HepG2 (cell line): Measurements from ENCODE around the gene RBBP8NL. TPM values are rescaled to one million over a fixed set of nuclear protein-coding genes. Genes with fewer than 3 reads are reported as not detected.
A peak's percentile ranks its signal among the peaks of the same experiment; 100 is the strongest.

Experiments
- ATAD3A ChIP-seq: sonication (generic); formaldehyde crosslinking; IDR thresholded peaks from 2 replicates; pipeline ENCODE4 v1.4.0; 2020; ENCODE audit warnings: missing genetic modification reagents
- CREM ChIP-seq, 2 experiments: sonication (generic) in 1 of 2; formaldehyde crosslinking in 1 of 2; IDR thresholded peaks; 2 replicates each; pipeline versions ENCODE4 v1.4.0 to v1.6.1; 2016 to 2020; ENCODE audit warnings: antibody characterized with exemption in 1 of 2, mild to moderate bottlenecking in 1 of 2, missing genetic modification reagents in 1 of 2
- ESRRA ChIP-seq: sonication (generic); formaldehyde crosslinking; IDR thresholded peaks from 2 replicates; pipeline ENCODE4 v1.5.1; 2020; ENCODE audit warnings: mild to moderate bottlenecking, low read depth, missing genetic modification reagents
- GATAD2A ChIP-seq: IDR thresholded peaks from 2 replicates; pipeline ENCODE4 v1.6.1; 2016
- HNRNPLL ChIP-seq: fragments of 200-400 bp; formaldehyde crosslinking; IDR thresholded peaks from 2 replicates; pipeline ENCODE4 v1.6.1; 2017; ENCODE audit warnings: mild to moderate bottlenecking, low read depth, low read length; ENCODE audit not compliant: poor library complexity, severe bottlenecking
- KDM5B ChIP-seq: sonication (generic); formaldehyde crosslinking; IDR thresholded peaks from 2 replicates; pipeline ENCODE4 v1.4.0; 2020; ENCODE audit warnings: missing genetic modification reagents, mild to moderate bottlenecking, borderline replicate concordance
- KLF13 ChIP-seq: sonication (generic); formaldehyde crosslinking; IDR thresholded peaks from 2 replicates; pipeline ENCODE4 v1.4.0; 2020; ENCODE audit warnings: mild to moderate bottlenecking, missing genetic modification reagents
- MBD4 ChIP-seq: IDR thresholded peaks from 2 replicates; pipeline ENCODE4 v1.6.1; 2012; ENCODE audit warnings: low read length, inconsistent platforms, borderline replicate concordance
- MIER2 ChIP-seq: IDR thresholded peaks from 2 replicates; pipeline ENCODE4 v1.6.1; 2016; ENCODE audit warnings: missing biosample characterization, missing genetic modification reagents
- MTF2 ChIP-seq: sonication (generic); formaldehyde crosslinking; IDR thresholded peaks from 2 replicates; pipeline ENCODE4 v1.5.0; 2020; ENCODE audit warnings: missing genetic modification reagents, borderline replicate concordance
- MXI1 ChIP-seq: IDR thresholded peaks from 3 replicates; pipeline ENCODE4 v1.6.1; 2012; ENCODE audit warnings: low read depth, low read length, inconsistent platforms, borderline replicate concordance
- NFYB ChIP-seq: sonication (generic); formaldehyde crosslinking; IDR thresholded peaks from 2 replicates; pipeline ENCODE4 v1.4.0; 2020; ENCODE audit warnings: missing genetic modification reagents
- RBAK ChIP-seq: sonication (generic); formaldehyde crosslinking; IDR thresholded peaks from 2 replicates; pipeline ENCODE4 v1.5.1; 2020; ENCODE audit warnings: mild to moderate bottlenecking, missing genetic modification reagents
- SMARCC2 ChIP-seq: fragments of 450-650 bp; IDR thresholded peaks from 2 replicates; pipeline ENCODE4 v1.6.1; 2017; ENCODE audit warnings: antibody characterized with exemption, mild to moderate bottlenecking
- SMC3 ChIP-seq: IDR thresholded peaks from 2 replicates; pipeline ENCODE4 v1.6.1; 2011; ENCODE audit warnings: low read length, improper control_type of control experiment
- SMYD3 ChIP-seq: sonication (generic); formaldehyde crosslinking; IDR thresholded peaks from 2 replicates; pipeline ENCODE4 v1.8.1; 2023; ENCODE audit warnings: mild to moderate bottlenecking, missing genetic modification reagents
- ZBTB38 ChIP-seq: sonication (generic); formaldehyde crosslinking; IDR thresholded peaks from 2 replicates; pipeline ENCODE4 v1.5.1; 2020; ENCODE audit warnings: mild to moderate bottlenecking, missing genetic modification reagents
- ZNF235 ChIP-seq: sonication (generic); formaldehyde crosslinking; IDR thresholded peaks from 2 replicates; pipeline ENCODE4 v1.8.1; 2023; ENCODE audit warnings: mild to moderate bottlenecking, missing genetic modification reagents, borderline replicate concordance
- ZNF543 ChIP-seq: sonication (generic); formaldehyde crosslinking; IDR thresholded peaks from 2 replicates; pipeline ENCODE4 v1.4.0; 2020; ENCODE audit warnings: mild to moderate bottlenecking, missing genetic modification reagents
- ZNF549 ChIP-seq: sonication (generic); formaldehyde crosslinking; IDR thresholded peaks from 2 replicates; pipeline ENCODE4 v1.5.0; 2020; ENCODE audit warnings: missing genetic modification reagents
- ZNF570 ChIP-seq: sonication (generic); formaldehyde crosslinking; IDR thresholded peaks from 2 replicates; pipeline ENCODE4 v1.4.0; 2020; ENCODE audit warnings: mild to moderate bottlenecking, missing genetic modification reagents, borderline replicate concordance
- ZNF605 ChIP-seq: sonication (generic); formaldehyde crosslinking; IDR thresholded peaks from 2 replicates; pipeline ENCODE4 v1.8.0; 2022; ENCODE audit warnings: mild to moderate bottlenecking, missing genetic modification reagents
- ZNF616 ChIP-seq: sonication (generic); formaldehyde crosslinking; IDR thresholded peaks from 2 replicates; pipeline ENCODE4 v1.5.0; 2020; ENCODE audit warnings: low read depth, mild to moderate bottlenecking, missing genetic modification reagents
- ZNF761 ChIP-seq: sonication (generic); formaldehyde crosslinking; conservative IDR thresholded peaks from 2 replicates; pipeline ENCODE4 v1.4.0; 2020; ENCODE audit warnings: mild to moderate bottlenecking, missing genetic modification reagents
- polyA plus RNA-seq, 8 experiments: library from polyadenylated mRNA; depleted of rRNA in 3 of 8; stranded (reverse) in 7 of 8; unstranded in 1 of 8; fragments of >200 nt; fragmentation: Illumina TruSeq in 4 of 8; extraction: Trizol in 4 of 8; gene quantifications; 2 replicates each; pipeline versions ENCODE4 v1.2.1 to v1.2.3, GENCODE V29; 2011 to 2016; ENCODE audit warnings: low read depth in 4 of 8, missing spikeins in 1 of 8, mixed read lengths in 1 of 8; ENCODE audit not compliant: insufficient read depth in 1 of 8
- total RNA-seq, 5 experiments: library from RNA; depleted of rRNA; stranded (reverse); fragments of >200 nt; fragmentation: Illumina TruSeq; extraction: Trizol; gene quantifications; 2 replicates each; pipeline ENCODE4 v1.2.3, GENCODE V29; 2016; ENCODE audit warnings: low read depth in 1 of 5
- TF ChIP-seq, protein P1 (sequence below): sonication (generic); formaldehyde crosslinking; conservative IDR thresholded peaks from 2 replicates; pipeline ENCODE4 v1.8.0; 2022; ENCODE audit warnings: low read depth, missing genetic modification reagents
- TF ChIP-seq, protein P2 (sequence below): sonication (generic); formaldehyde crosslinking; IDR thresholded peaks from 2 replicates; pipeline ENCODE4 v1.5.0; 2020; ENCODE audit warnings: mild to moderate bottlenecking, missing genetic modification reagents, moderate library complexity
- TF ChIP-seq, protein P3 (sequence below): sonication (generic); formaldehyde crosslinking; IDR thresholded peaks from 2 replicates; pipeline ENCODE4 v1.5.0; 2020; ENCODE audit warnings: missing genetic modification reagents

Gene RBBP8NL
- total and polyA plus RNA-seq, 2 of the 13 experiments (the other 11 are each of a cell fraction or from before 2014, with no cell fraction given) = 0.69 to 0.86 TPM

DNA sequence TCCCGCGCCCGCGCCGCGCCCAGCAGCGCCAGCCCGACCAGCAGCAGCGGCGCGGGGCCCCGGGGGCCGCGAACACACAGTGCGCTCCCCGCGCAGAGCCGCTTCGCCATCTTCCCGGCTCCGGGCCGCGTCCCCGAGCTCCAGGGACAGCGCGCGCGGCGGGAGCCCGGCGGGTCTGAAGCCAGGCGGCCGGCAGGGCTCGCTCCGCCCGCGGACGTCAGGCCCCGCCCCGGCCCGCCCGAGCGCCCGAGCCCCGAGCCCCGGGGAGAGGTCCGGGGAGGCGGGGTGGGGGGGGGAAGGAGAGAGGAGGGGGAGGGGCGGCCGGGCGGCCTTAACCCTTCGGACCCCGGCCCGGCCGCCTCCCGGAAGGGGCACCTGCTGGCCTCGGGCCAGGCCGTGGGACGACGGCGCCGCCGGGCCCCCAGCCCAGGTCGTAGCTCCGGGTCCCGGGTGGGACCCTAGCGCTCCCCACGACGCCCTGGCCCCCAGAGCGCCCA, 60.2 kb downstream of the RBBP8NL start, which contains the start of gene LAMA5 (continued):
- peak; percentile 62 for TF ChIP-seq ZNF543 (CRISPR knock-in tag)
- TF ChIP-seq ZNF761 (CRISPR knock-in tag) = 0 out of 2 replicates have a peak, but pooled peaks have one; percentile 44
- TF ChIP-seq SMARCC2 = no peak
- no peak for TF ChIP-seq ZNF605
- no peak for TF ChIP-seq MIER2 (CRISPR knock-in tag)
- peak; percentile 57; the same call in 1 of the 3 replicates for TF ChIP-seq MXI1
- TF ChIP-seq MTF2 (CRISPR knock-in tag) = no peak
- TF ChIP-seq, protein P1, sequence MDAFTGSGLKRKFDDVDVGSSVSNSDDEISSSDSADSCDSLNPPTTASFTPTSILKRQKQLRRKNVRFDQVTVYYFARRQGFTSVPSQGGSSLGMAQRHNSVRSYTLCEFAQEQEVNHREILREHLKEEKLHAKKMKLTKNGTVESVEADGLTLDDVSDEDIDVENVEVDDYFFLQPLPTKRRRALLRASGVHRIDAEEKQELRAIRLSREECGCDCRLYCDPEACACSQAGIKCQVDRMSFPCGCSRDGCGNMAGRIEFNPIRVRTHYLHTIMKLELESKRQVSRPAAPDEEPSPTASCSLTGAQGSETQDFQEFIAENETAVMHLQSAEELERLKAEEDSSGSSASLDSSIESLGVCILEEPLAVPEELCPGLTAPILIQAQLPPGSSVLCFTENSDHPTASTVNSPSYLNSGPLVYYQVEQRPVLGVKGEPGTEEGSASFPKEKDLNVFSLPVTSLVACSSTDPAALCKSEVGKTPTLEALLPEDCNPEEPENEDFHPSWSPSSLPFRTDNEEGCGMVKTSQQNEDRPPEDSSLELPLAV (CRISPR knock-in tag) = no peak
- TF ChIP-seq, protein P2, sequence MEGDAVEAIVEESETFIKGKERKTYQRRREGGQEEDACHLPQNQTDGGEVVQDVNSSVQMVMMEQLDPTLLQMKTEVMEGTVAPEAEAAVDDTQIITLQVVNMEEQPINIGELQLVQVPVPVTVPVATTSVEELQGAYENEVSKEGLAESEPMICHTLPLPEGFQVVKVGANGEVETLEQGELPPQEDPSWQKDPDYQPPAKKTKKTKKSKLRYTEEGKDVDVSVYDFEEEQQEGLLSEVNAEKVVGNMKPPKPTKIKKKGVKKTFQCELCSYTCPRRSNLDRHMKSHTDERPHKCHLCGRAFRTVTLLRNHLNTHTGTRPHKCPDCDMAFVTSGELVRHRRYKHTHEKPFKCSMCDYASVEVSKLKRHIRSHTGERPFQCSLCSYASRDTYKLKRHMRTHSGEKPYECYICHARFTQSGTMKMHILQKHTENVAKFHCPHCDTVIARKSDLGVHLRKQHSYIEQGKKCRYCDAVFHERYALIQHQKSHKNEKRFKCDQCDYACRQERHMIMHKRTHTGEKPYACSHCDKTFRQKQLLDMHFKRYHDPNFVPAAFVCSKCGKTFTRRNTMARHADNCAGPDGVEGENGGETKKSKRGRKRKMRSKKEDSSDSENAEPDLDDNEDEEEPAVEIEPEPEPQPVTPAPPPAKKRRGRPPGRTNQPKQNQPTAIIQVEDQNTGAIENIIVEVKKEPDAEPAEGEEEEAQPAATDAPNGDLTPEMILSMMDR = no peak
- no peak for TF ChIP-seq CREM (IDR thresholded peaks at IDR 0.05)
- TF ChIP-seq CREM (CRISPR knock-in tag; IDR thresholded peaks at IDR 0.05) = no peak
- no peak for TF ChIP-seq ATAD3A (CRISPR knock-in tag)
- no peak for TF ChIP-seq ZNF616 (CRISPR knock-in tag)
- TF ChIP-seq SMC3 = no peak
- no peak for TF ChIP-seq HNRNPLL
- no peak for TF ChIP-seq KLF13 (CRISPR knock-in tag)
- no peak for TF ChIP-seq MBD4
- TF ChIP-seq NFYB (CRISPR knock-in tag) = no peak
- no peak for TF ChIP-seq ESRRA (CRISPR knock-in tag)
- TF ChIP-seq, protein P3, sequence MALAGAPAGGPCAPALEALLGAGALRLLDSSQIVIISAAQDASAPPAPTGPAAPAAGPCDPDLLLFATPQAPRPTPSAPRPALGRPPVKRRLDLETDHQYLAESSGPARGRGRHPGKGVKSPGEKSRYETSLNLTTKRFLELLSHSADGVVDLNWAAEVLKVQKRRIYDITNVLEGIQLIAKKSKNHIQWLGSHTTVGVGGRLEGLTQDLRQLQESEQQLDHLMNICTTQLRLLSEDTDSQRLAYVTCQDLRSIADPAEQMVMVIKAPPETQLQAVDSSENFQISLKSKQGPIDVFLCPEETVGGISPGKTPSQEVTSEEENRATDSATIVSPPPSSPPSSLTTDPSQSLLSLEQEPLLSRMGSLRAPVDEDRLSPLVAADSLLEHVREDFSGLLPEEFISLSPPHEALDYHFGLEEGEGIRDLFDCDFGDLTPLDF (CRISPR knock-in tag) = no peak
- TF ChIP-seq GATAD2A (CRISPR knock-in tag) = no peak
- no peak for TF ChIP-seq KDM5B
- no peak for TF ChIP-seq RBAK (CRISPR knock-in tag)
- TF ChIP-seq ZNF570 (CRISPR knock-in tag) = no peak
- TF ChIP-seq ZNF549 (CRISPR knock-in tag) = no peak
- no peak for TF ChIP-seq ZBTB38 (CRISPR knock-in tag)
- TF ChIP-seq ZNF235 (CRISPR knock-in tag) = no peak
- no peak for TF ChIP-seq SMYD3 (CRISPR knock-in tag)
